ENCODE results near the gene APP. TPM values are rescaled to one million over a fixed set of nuclear protein-coding genes. Genes with fewer than 3 reads are reported as not detected.

The APP gene
- total RNA-seq, 1 donor from 2014 or later: 1,137 TPM

- no peak for TF ChIP-seq CTCF (IDR thresholded peaks at IDR 0.05; ENCODE audit: unreplicated experiment)
- Mint-ChIP-seq H3K4me3 (ENCODE audit: unreplicated experiment) (peak overlapping the region; percentile 34), H3K4me1 (ENCODE audit: unreplicated experiment) (peaks cover 52% of the 10 kb centered on the region), H3K27ac (ENCODE audit: unreplicated experiment) (peak overlapping the region; percentile 93), H3K36me3 (ENCODE audit: low read depth, unreplicated experiment) (peaks cover 66% of the 10 kb centered on the region), H3K9me3 (ENCODE audit: unreplicated experiment) (no peaks in the 10 kb centered on the region), H3K27me3 (ENCODE audit: unreplicated experiment) (peaks cover 27% of the 10 kb centered on the region)
- no peak for DNase-seq (ENCODE audit: low spot score)
Measured at GRCh38 chr21:25884311-25884710, 286.3 kb downstream of the APP start.

- H3K27ac Mint-ChIP-seq (ENCODE audit: unreplicated experiment): no peak overlapping the region
- no peak overlapping the region for H3K4me3 Mint-ChIP-seq (ENCODE audit: unreplicated experiment)
- peak; percentile 70 for DNase-seq (ENCODE audit: low spot score)
- no peaks in the 10 kb centered on the region for H3K9me3 Mint-ChIP-seq (ENCODE audit: unreplicated experiment)
- H3K27me3 Mint-ChIP-seq (ENCODE audit: unreplicated experiment): peaks cover 17% of the 10 kb centered on the region
- peaks cover 51% of the 10 kb centered on the region for H3K36me3 Mint-ChIP-seq (ENCODE audit: low read depth, unreplicated experiment)
- H3K4me1 Mint-ChIP-seq (ENCODE audit: unreplicated experiment): peaks cover 26% of the 10 kb centered on the region
- TF ChIP-seq CTCF (IDR thresholded peaks at IDR 0.05; ENCODE audit: unreplicated experiment): peak; percentile 94
Measured at GRCh38 chr21:25881524-25882376, 288.8 kb downstream of the APP start.

GRCh38 chr21:25879203-25879602, 291.4 kb downstream of the APP start:
- H3K27ac Mint-ChIP-seq (ENCODE audit: unreplicated experiment): peak overlapping the region; percentile 3
- no peak for DNase-seq (ENCODE audit: low spot score)
- no peak for TF ChIP-seq CTCF (IDR thresholded peaks at IDR 0.05; ENCODE audit: unreplicated experiment)
- peaks cover 5% of the 10 kb centered on the region for H3K27me3 Mint-ChIP-seq (ENCODE audit: unreplicated experiment)
- no peak overlapping the region for H3K4me3 Mint-ChIP-seq (ENCODE audit: unreplicated experiment)
- H3K4me1 Mint-ChIP-seq (ENCODE audit: unreplicated experiment): peaks cover 12% of the 10 kb centered on the region
- no peaks in the 10 kb centered on the region for H3K9me3 Mint-ChIP-seq (ENCODE audit: unreplicated experiment)
- peaks cover 37% of the 10 kb centered on the region for H3K36me3 Mint-ChIP-seq (ENCODE audit: low read depth, unreplicated experiment)

- TF ChIP-seq CTCF (IDR thresholded peaks at IDR 0.05; ENCODE audit: unreplicated experiment): no peak
- Mint-ChIP-seq H3K27ac (ENCODE audit: unreplicated experiment) (no peak overlapping the region), H3K9me3 (ENCODE audit: unreplicated experiment) (no peaks in the 10 kb centered on the region), H3K27me3 (ENCODE audit: unreplicated experiment) (peaks cover 2% of the 10 kb centered on the region), H3K4me3 (ENCODE audit: unreplicated experiment) (no peak overlapping the region), H3K4me1 (ENCODE audit: unreplicated experiment) (peaks cover 10% of the 10 kb centered on the region), H3K36me3 (ENCODE audit: low read depth, unreplicated experiment) (peaks cover 34% of the 10 kb centered on the region)
- no peak for DNase-seq (ENCODE audit: low spot score)
Measured at GRCh38 chr21:25878344-25878743, 292.2 kb downstream of the APP start.

- Mint-ChIP-seq H3K4me3 (ENCODE audit: unreplicated experiment) (no peak overlapping the region), H3K36me3 (ENCODE audit: low read depth, unreplicated experiment) (peaks cover 11% of the 10 kb centered on the region), H3K9me3 (ENCODE audit: unreplicated experiment) (no peaks in the 10 kb centered on the region), H3K27me3 (ENCODE audit: unreplicated experiment) (peaks cover 1% of the 10 kb centered on the region), H3K27ac (ENCODE audit: unreplicated experiment) (no peak overlapping the region), H3K4me1 (ENCODE audit: unreplicated experiment) (peaks cover 15% of the 10 kb centered on the region)
- no peak for TF ChIP-seq CTCF (IDR thresholded peaks at IDR 0.05; ENCODE audit: unreplicated experiment)
- DNase-seq (ENCODE audit: low spot score): no peak
Measured at GRCh38 chr21:25872271-25872670, 298.3 kb downstream of the APP start.
